Measurements from ENCODE around the gene AP1AR. TPM values are rescaled to one million over a fixed set of nuclear protein-coding genes. Genes with fewer than 3 reads are reported as not detected.

The AP1AR gene
- total RNA-seq, 1 donor from 2014 or later, result 20.0 TPM

DNA sequence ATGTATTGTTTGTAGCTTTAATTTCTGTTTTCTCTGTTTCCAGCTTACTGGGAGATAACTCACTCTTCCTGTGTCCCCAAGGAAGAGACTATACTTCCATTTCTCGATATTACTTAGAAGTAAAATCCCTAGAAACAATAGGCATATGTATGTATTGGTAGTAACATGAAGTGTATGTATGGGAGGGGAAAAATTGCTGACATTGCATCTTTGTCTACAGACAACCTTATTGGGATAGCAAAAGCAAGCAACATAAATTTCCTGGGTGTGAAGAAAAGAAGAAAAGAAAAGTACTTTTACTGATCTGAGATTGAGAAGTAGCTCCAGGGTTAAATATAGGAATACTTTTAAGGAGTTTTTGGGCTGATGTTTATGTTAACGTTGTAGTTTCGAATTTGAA is 15.4 kb downstream of the AP1AR start:
- H3K4me3 ChIP-seq (ENCODE audit: insufficient read depth, low read depth, low read length), result no peak overlapping the region
- peaks cover 20% of the 10 kb centered on the region for H3K79me2 ChIP-seq (ENCODE audit: insufficient read depth, low read length)
- no peak overlapping the region for H3K27ac Mint-ChIP-seq (ENCODE audit: unreplicated experiment)

DNA sequence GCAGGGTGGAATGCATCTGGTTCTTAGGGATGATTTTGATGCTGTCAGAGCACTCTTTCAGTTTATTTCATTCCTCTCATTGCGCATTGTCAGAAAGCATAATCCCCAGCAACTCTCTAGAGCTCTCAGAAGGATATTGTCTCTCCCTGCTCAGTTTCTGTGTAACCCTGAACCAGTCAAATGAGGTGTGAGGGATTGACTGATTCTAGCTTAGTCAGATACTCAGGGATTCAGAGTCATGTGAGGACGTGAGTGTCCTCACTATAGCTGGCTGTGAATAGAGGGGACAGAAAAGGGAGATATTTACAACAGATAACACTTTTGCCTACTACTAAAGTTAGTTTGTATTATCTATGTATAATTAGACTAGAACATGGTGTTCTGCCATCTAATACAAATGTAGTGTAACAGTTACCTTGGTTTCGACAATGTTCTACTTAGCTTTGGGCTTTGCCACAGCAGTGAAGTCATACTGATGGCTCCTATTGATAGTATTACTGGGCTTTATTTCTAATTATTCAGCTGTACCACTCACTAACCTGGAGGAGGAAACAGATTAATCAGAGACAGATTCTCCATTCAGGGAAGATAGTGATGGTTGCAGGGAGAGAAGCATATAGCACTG is 19.5 kb downstream of the AP1AR start:
- TF ChIP-seq EZH2 (IDR thresholded peaks at IDR 0.05; ENCODE audit: insufficient read depth, low read length), result no peak
- TF ChIP-seq, protein P1, sequence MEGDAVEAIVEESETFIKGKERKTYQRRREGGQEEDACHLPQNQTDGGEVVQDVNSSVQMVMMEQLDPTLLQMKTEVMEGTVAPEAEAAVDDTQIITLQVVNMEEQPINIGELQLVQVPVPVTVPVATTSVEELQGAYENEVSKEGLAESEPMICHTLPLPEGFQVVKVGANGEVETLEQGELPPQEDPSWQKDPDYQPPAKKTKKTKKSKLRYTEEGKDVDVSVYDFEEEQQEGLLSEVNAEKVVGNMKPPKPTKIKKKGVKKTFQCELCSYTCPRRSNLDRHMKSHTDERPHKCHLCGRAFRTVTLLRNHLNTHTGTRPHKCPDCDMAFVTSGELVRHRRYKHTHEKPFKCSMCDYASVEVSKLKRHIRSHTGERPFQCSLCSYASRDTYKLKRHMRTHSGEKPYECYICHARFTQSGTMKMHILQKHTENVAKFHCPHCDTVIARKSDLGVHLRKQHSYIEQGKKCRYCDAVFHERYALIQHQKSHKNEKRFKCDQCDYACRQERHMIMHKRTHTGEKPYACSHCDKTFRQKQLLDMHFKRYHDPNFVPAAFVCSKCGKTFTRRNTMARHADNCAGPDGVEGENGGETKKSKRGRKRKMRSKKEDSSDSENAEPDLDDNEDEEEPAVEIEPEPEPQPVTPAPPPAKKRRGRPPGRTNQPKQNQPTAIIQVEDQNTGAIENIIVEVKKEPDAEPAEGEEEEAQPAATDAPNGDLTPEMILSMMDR (IDR thresholded peaks at IDR 0.05; ENCODE audit: insufficient read depth, low read depth, low read length), result no peak
- H3K79me2 ChIP-seq (ENCODE audit: insufficient read depth, low read length), result peaks cover 12% of the 10 kb centered on the region
- H2AFZ ChIP-seq (ENCODE audit: low read depth, low read length), result no peak overlapping the region
- no peak for FAIRE-seq
- no peaks in the 10 kb centered on the region for H3K9me3 ChIP-seq (ENCODE audit: insufficient read depth, low read depth, low read length)
- peaks cover 8% of the 10 kb centered on the region for H4K20me1 ChIP-seq (ENCODE audit: insufficient read depth, low read length)
- no peaks in the 10 kb centered on the region for H3K36me3 ChIP-seq (ENCODE audit: insufficient read depth, low read length)
- Mint-ChIP-seq H3K36me3 (ENCODE audit: low read depth, unreplicated experiment) (peaks cover 4% of the 10 kb centered on the region), H3K27ac (ENCODE audit: unreplicated experiment) (no peak overlapping the region), H3K4me1 (ENCODE audit: low read depth, unreplicated experiment) (peaks cover 7% of the 10 kb centered on the region), H3K27me3 (ENCODE audit: low read depth, unreplicated experiment) (no peaks in the 10 kb centered on the region), H3K9me3 (ENCODE audit: unreplicated experiment) (no peaks in the 10 kb centered on the region), H3K4me3 (ENCODE audit: unreplicated experiment) (no peak overlapping the region)
- H3K4me2 ChIP-seq (ENCODE audit: low read length), result no peak overlapping the region
- H3K4me3 ChIP-seq (ENCODE audit: insufficient read depth, low read depth, low read length), result no peak overlapping the region
- no peaks in the 10 kb centered on the region for H3K27me3 ChIP-seq (ENCODE audit: insufficient read depth, low read length)
- H3K9ac ChIP-seq (ENCODE audit: low read length), result no peak overlapping the region
- no peaks in the 10 kb centered on the region for H3K4me1 ChIP-seq (ENCODE audit: insufficient read depth, low read length)
- DNase-seq (ENCODE audit: low read depth), result no peak
- no peak overlapping the region for H3K27ac ChIP-seq (ENCODE audit: low read depth, low read length)

More for the DNA sequence above, 15.4 kb downstream of the AP1AR start:
- Mint-ChIP-seq H3K4me3 (ENCODE audit: unreplicated experiment) (no peak overlapping the region), H3K27me3 (ENCODE audit: low read depth, unreplicated experiment) (no peaks in the 10 kb centered on the region), H3K9me3 (ENCODE audit: unreplicated experiment) (no peaks in the 10 kb centered on the region), H3K4me1 (ENCODE audit: low read depth, unreplicated experiment) (peaks cover 7% of the 10 kb centered on the region), H3K36me3 (ENCODE audit: low read depth, unreplicated experiment) (no peaks in the 10 kb centered on the region)
- DNase-seq (ENCODE audit: low read depth) (no peak), FAIRE-seq (no peak)
- no peaks in the 10 kb centered on the region for H3K36me3 ChIP-seq (ENCODE audit: insufficient read depth, low read length)
- no peaks in the 10 kb centered on the region for H3K4me1 ChIP-seq (ENCODE audit: insufficient read depth, low read length)
- no peak overlapping the region for H2AFZ ChIP-seq (ENCODE audit: low read depth, low read length)
- H3K4me2 ChIP-seq (ENCODE audit: low read length), result no peak overlapping the region
- peaks cover 8% of the 10 kb centered on the region for H4K20me1 ChIP-seq (ENCODE audit: insufficient read depth, low read length)
- H3K27ac ChIP-seq (ENCODE audit: low read depth, low read length), result no peak overlapping the region
- H3K27me3 ChIP-seq (ENCODE audit: insufficient read depth, low read length), result no peaks in the 10 kb centered on the region
- TF ChIP-seq EZH2 (IDR thresholded peaks at IDR 0.05; ENCODE audit: insufficient read depth, low read length), result no peak
- TF ChIP-seq, protein P1 (IDR thresholded peaks at IDR 0.05; ENCODE audit: insufficient read depth, low read depth, low read length), result no peak
- H3K9ac ChIP-seq (ENCODE audit: low read length), result no peak overlapping the region
- no peaks in the 10 kb centered on the region for H3K9me3 ChIP-seq (ENCODE audit: insufficient read depth, low read depth, low read length)

DNA sequence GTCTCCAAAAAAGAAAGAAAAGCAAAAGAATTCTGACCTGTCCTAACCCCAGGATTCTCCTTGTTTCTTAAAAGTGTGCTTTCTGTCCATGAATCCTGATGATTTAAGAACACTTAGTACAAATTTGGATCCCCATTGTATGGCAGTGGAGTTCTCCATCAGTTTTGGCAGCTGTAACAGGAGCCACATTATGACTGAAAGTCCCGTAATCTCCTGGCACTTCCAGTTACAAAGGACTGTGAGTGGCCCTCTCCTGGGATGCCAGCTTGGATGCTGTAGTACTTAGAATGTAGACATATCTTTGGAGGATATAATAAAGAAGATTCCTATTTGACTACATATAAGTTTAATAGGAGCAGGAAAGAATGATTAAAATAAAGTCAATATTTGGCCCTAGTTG is 20.6 kb downstream of the AP1AR start:
- no peak overlapping the region for H3K4me2 ChIP-seq (ENCODE audit: low read length)
- no peak for FAIRE-seq
- no peak overlapping the region for H2AFZ ChIP-seq (ENCODE audit: low read depth, low read length)
- H3K36me3 ChIP-seq (ENCODE audit: insufficient read depth, low read length), result no peaks in the 10 kb centered on the region
- no peak overlapping the region for H3K4me3 ChIP-seq (ENCODE audit: insufficient read depth, low read depth, low read length)
- Mint-ChIP-seq H3K27me3 (ENCODE audit: low read depth, unreplicated experiment) (no peaks in the 10 kb centered on the region), H3K9me3 (ENCODE audit: unreplicated experiment) (no peaks in the 10 kb centered on the region), H3K27ac (ENCODE audit: unreplicated experiment) (no peak overlapping the region), H3K36me3 (ENCODE audit: low read depth, unreplicated experiment) (peaks cover 4% of the 10 kb centered on the region), H3K4me1 (ENCODE audit: low read depth, unreplicated experiment) (peaks cover 7% of the 10 kb centered on the region), H3K4me3 (ENCODE audit: unreplicated experiment) (no peak overlapping the region)
- no peak overlapping the region for H3K9ac ChIP-seq (ENCODE audit: low read length)
- H3K27me3 ChIP-seq (ENCODE audit: insufficient read depth, low read length), result no peaks in the 10 kb centered on the region
- TF ChIP-seq EZH2 (IDR thresholded peaks at IDR 0.05; ENCODE audit: insufficient read depth, low read length), result no peak
- TF ChIP-seq, protein P1 (IDR thresholded peaks at IDR 0.05; ENCODE audit: insufficient read depth, low read depth, low read length), result no peak
- no peaks in the 10 kb centered on the region for H3K4me1 ChIP-seq (ENCODE audit: insufficient read depth, low read length)
- peaks cover 4% of the 10 kb centered on the region for H4K20me1 ChIP-seq (ENCODE audit: insufficient read depth, low read length)
- peaks cover 12% of the 10 kb centered on the region for H3K79me2 ChIP-seq (ENCODE audit: insufficient read depth, low read length)
- H3K27ac ChIP-seq (ENCODE audit: low read depth, low read length), result no peak overlapping the region
- no peak for DNase-seq (ENCODE audit: low read depth)
- no peaks in the 10 kb centered on the region for H3K9me3 ChIP-seq (ENCODE audit: insufficient read depth, low read depth, low read length)
